SU-DHL-6 (cell line): ENCODE results near the gene DLG2.

Experiments used
- H2AFZ ChIP-seq: fragments of 200-600 bp; sonication (generic); 2 replicates; pipeline ENCODE4 v1.6.1; 2014; ENCODE audit warnings: low read depth, mild to moderate bottlenecking, moderate library complexity, mixed read lengths, antibody characterized with exemption, low read length; ENCODE audit not compliant: severe bottlenecking
- H3F3A ChIP-seq: fragments of 200-600 bp; shearing (Covaris generic); 2 replicates; pipeline ENCODE4 v1.6.0; 2016; ENCODE audit warnings: antibody characterized with exemption, mild to moderate bottlenecking; ENCODE audit not compliant: insufficient read depth
- H3K27ac ChIP-seq: fragments of 200-600 bp; sonication (generic); 2 replicates; pipeline ENCODE4 v1.5.1; 2016; ENCODE audit warnings: low read depth, mild to moderate bottlenecking, low read length, moderate library complexity, mixed read lengths
- H3K27me3 ChIP-seq: fragments of 200-600 bp; sonication (generic), shearing (Covaris generic); 2 replicates; pipeline ENCODE4 v1.6.0; 2014; ENCODE audit warnings: mild to moderate bottlenecking, low read length
- H3K36me3 ChIP-seq: fragments of 200-600 bp; sonication (generic); 2 replicates; pipeline ENCODE4 v1.6.1; 2014; ENCODE audit warnings: mild to moderate bottlenecking, low read length, mixed read lengths
- H3K4me2 ChIP-seq: fragments of 300-600, 200-600 bp; shearing (Covaris generic), sonication (generic); 2 replicates; pipeline ENCODE4 v1.6.0; 2014; ENCODE audit warnings: low read length, low read depth, mild to moderate bottlenecking; ENCODE audit not compliant: poor library complexity, severe bottlenecking
- H3K4me3 ChIP-seq: fragments of 200-600 bp; sonication (generic); 2 replicates; pipeline ENCODE4 v1.5.1; 2014; ENCODE audit warnings: antibody characterized with exemption, low read length, mild to moderate bottlenecking, mixed read lengths; ENCODE audit not compliant: insufficient read depth, poor library complexity, severe bottlenecking
- H3K79me2 ChIP-seq: fragments of 200-600 bp; sonication (generic); 2 replicates; pipeline ENCODE4 v1.6.1; 2014; ENCODE audit warnings: mild to moderate bottlenecking, low read length, moderate library complexity; ENCODE audit not compliant: insufficient read depth
- H3K9ac ChIP-seq: fragments of 200-600 bp; sonication (generic); 2 replicates; pipeline ENCODE4 v1.7.0; 2014; ENCODE audit warnings: mild to moderate bottlenecking, low read length
- H3K9me2 ChIP-seq: fragments of 200-600 bp; sonication (generic); replicated peaks from 2 replicates; pipeline ENCODE4 v1.6.1; 2014; ENCODE audit warnings: low read length; ENCODE audit not compliant: insufficient read depth
- H3K9me3 ChIP-seq: fragments of 200-600 bp; sonication (generic); 2 replicates; pipeline ENCODE4 v1.6.1; 2014; ENCODE audit warnings: low read length, mixed read lengths; ENCODE audit not compliant: insufficient read depth
- H4K20me1 ChIP-seq: fragments of 200-600 bp; sonication (generic); 2 replicates; pipeline ENCODE4 v1.6.1; 2014; ENCODE audit warnings: low read depth, mild to moderate bottlenecking, antibody characterized with exemption, low read length, moderate library complexity, mixed read lengths
- CTCF ChIP-seq: fragments of 200-600 bp; sonication (generic); IDR thresholded peaks from one replicate; pipeline ENCODE4 v1.5.1; 2017; ENCODE audit warnings: antibody characterized with exemption, mild to moderate bottlenecking, low read length, moderate library complexity; ENCODE audit not compliant: insufficient read depth, poor library complexity, severe bottlenecking
- EZH2phosphoT487 ChIP-seq: fragments of 200-600 bp; sonication (generic), shearing (Covaris generic); conservative IDR thresholded peaks from 2 replicates; pipeline ENCODE4 v1.6.1; 2018; ENCODE audit warnings: mild to moderate bottlenecking, antibody characterized with exemption, low read length, moderate library complexity, mixed read lengths

The DLG2 gene

GRCh38 chr11:83546368-83546767 lies 2080.8 kb downstream of the DLG2 start:
- Histone ChIP-seq H3K9ac (no peak overlapping the region), H4K20me1 (no peaks in the 10 kb centered on the region), H3K79me2 (no peaks in the 10 kb centered on the region), H3K9me2 (no peaks in the 10 kb centered on the region), H2AFZ (no peak overlapping the region), H3F3A (no peaks in the 10 kb centered on the region), H3K4me2 (no peak overlapping the region), H3K27me3 (no peaks in the 10 kb centered on the region), H3K9me3 (no peaks in the 10 kb centered on the region), H3K27ac (no peak overlapping the region), H3K36me3 (no peaks in the 10 kb centered on the region), H3K4me3 (no peak overlapping the region)
- TF ChIP-seq CTCF (no peak), EZH2phosphoT487 (no peak)

- H2AFZ ChIP-seq, result no peak overlapping the region
- H3K27me3 ChIP-seq, result no peaks in the 10 kb centered on the region
- H4K20me1 ChIP-seq, result no peaks in the 10 kb centered on the region
- no peak for TF ChIP-seq CTCF
- no peak for TF ChIP-seq EZH2phosphoT487
- no peak overlapping the region for H3K4me2 ChIP-seq
- H3K27ac ChIP-seq, result no peak overlapping the region
- no peaks in the 10 kb centered on the region for H3F3A ChIP-seq
- H3K4me3 ChIP-seq, result no peak overlapping the region
- no peak overlapping the region for H3K9ac ChIP-seq
- no peaks in the 10 kb centered on the region for H3K36me3 ChIP-seq
- no peaks in the 10 kb centered on the region for H3K79me2 ChIP-seq
- no peaks in the 10 kb centered on the region for H3K9me3 ChIP-seq
- no peaks in the 10 kb centered on the region for H3K9me2 ChIP-seq
These were observed 2081.5 kb downstream of the DLG2 start for GRCh38 chr11:83545494-83546260.

- no peak overlapping the region for H3K4me2 ChIP-seq
These were observed 2082.3 kb downstream of the DLG2 start for GRCh38 chr11:83544846-83545245.

More at GRCh38 chr11:83544846-83545245, 2082.3 kb downstream of the DLG2 start:
- no peaks in the 10 kb centered on the region for H3K79me2 ChIP-seq
- no peaks in the 10 kb centered on the region for H3K36me3 ChIP-seq
- no peak overlapping the region for H3K4me3 ChIP-seq
- no peak overlapping the region for H2AFZ ChIP-seq
- no peak overlapping the region for H3K9ac ChIP-seq
- TF ChIP-seq CTCF (no peak), EZH2phosphoT487 (no peak)
- H3K27ac ChIP-seq, result no peak overlapping the region
- H3K27me3 ChIP-seq, result no peaks in the 10 kb centered on the region
- no peaks in the 10 kb centered on the region for H3K9me2 ChIP-seq
- no peaks in the 10 kb centered on the region for H3K9me3 ChIP-seq
- H3F3A ChIP-seq, result no peaks in the 10 kb centered on the region
- H4K20me1 ChIP-seq, result no peaks in the 10 kb centered on the region
